ENCODE data around the gene GALP.
A peak's percentile ranks its signal among the peaks of the same experiment; 100 is the strongest.

Gene GALP

DNA sequence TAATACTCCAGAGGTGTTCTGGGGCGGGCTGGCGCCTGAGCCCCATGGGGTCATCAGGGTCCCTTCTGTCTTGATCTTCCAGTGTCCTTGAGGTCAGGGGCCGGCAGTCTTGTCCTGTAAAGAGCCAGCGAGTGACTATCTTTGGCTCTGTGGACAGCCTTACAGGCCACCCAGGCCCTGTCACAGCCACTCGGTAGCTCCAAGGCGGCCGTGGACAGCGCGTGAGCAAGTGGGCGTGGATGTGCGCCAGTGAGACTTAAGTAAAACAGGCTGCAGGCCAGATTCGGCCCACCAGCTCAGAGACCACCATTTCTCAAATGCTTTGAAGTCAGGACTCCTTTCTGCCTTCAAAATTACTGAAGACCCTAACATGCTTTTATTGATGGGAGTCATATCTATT, 31.0 kb upstream of the GALP start:
- peak overlapping the region; percentile 87 for H3K4me2 ChIP-seq (ENCODE audit: low read depth, low read length, poor library complexity, severe bottlenecking)
- no peaks in the 10 kb centered on the region for H3K9me3 ChIP-seq (ENCODE audit: insufficient read depth, low read depth, low read length)
- H3K36me3 ChIP-seq (ENCODE audit: insufficient read depth, low read length): peaks cover 7% of the 10 kb centered on the region; the same call in 1 of the 2 replicates
- no peak overlapping the region for H2AFZ ChIP-seq (ENCODE audit: low read length)
- TF ChIP-seq, protein P1, sequence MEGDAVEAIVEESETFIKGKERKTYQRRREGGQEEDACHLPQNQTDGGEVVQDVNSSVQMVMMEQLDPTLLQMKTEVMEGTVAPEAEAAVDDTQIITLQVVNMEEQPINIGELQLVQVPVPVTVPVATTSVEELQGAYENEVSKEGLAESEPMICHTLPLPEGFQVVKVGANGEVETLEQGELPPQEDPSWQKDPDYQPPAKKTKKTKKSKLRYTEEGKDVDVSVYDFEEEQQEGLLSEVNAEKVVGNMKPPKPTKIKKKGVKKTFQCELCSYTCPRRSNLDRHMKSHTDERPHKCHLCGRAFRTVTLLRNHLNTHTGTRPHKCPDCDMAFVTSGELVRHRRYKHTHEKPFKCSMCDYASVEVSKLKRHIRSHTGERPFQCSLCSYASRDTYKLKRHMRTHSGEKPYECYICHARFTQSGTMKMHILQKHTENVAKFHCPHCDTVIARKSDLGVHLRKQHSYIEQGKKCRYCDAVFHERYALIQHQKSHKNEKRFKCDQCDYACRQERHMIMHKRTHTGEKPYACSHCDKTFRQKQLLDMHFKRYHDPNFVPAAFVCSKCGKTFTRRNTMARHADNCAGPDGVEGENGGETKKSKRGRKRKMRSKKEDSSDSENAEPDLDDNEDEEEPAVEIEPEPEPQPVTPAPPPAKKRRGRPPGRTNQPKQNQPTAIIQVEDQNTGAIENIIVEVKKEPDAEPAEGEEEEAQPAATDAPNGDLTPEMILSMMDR (conservative IDR thresholded peaks at IDR 0.05; ENCODE audit: low read length): no peak
- TF ChIP-seq EZH2phosphoT487 (IDR thresholded peaks at IDR 0.05; ENCODE audit: borderline replicate concordance): no peak
- no peaks in the 10 kb centered on the region for H3K9me2 ChIP-seq (replicated peaks; ENCODE audit: low read depth, low read length)
- peak overlapping the region; percentile 29 for H3K9ac ChIP-seq (ENCODE audit: low read depth, low read length, poor library complexity, severe bottlenecking)
- H3F3A ChIP-seq (ENCODE audit: low read depth): peaks cover 3% of the 10 kb centered on the region; the same call in 1 of the 2 replicates
- peaks cover 25% of the 10 kb centered on the region for H4K20me1 ChIP-seq (ENCODE audit: insufficient read depth, low read length, poor library complexity, severe bottlenecking)
- peaks cover 39% of the 10 kb centered on the region for H3K4me1 ChIP-seq (ENCODE audit: insufficient read depth, low read length, poor library complexity, severe bottlenecking)
- H3K4me3 ChIP-seq (ENCODE audit: low read length, poor library complexity, severe bottlenecking): peak overlapping the region; percentile 85
- H3K79me2 ChIP-seq (ENCODE audit: insufficient read depth, low read length): peaks cover 44% of the 10 kb centered on the region
- no peaks in the 10 kb centered on the region for H3K27me3 ChIP-seq (ENCODE audit: insufficient read depth, low read length, poor library complexity, severe bottlenecking)

DNA sequence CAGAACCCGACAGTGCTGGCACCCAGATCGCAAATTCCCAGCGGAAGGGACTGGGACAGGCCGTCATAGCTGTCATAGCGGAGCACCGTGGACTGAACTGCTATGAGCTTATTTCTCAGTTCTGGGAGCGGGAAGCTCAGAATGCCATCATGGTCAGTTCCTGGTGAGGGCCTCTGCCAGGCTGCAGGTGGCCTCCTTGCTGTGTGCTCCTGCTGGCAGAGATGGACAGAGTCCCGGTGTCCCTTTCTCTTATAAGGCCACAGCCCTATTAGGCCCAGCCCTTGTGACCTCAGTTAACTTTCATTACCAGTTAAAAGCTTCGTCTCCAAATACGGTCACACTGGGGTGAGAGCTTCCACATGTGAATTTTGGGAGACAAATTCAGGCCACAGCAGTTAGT, 30.1 kb upstream of the GALP start:
- Histone ChIP-seq H3K9me3 (ENCODE audit: insufficient read depth, low read depth, low read length) (no peaks in the 10 kb centered on the region), H4K20me1 (ENCODE audit: insufficient read depth, low read length, poor library complexity, severe bottlenecking) (peaks cover 31% of the 10 kb centered on the region), H3K79me2 (ENCODE audit: insufficient read depth, low read length) (peaks cover 52% of the 10 kb centered on the region)

DNA sequence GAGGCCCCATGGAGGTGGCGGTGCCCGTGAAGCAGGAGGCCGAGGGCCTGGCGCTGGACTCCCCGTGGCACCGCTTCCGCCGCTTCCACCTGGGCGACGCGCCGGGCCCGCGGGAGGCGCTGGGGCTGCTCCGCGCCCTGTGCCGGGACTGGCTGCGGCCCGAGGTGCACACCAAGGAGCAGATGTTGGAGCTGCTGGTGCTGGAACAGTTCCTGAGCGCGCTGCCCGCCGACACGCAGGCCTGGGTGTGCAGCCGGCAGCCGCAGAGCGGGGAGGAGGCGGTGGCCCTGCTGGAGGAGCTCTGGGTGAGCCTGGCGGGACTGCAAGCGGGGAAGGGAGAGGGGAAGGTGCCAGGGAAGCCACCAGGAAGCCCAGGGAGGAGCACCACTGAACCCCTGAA, 28.9 kb upstream of the GALP start:
- Histone ChIP-seq H3K4me1 (ENCODE audit: insufficient read depth, low read length, poor library complexity, severe bottlenecking) (peaks cover 31% of the 10 kb centered on the region), H3K4me3 (ENCODE audit: low read length, poor library complexity, severe bottlenecking) (no peak overlapping the region), H3K9me3 (ENCODE audit: insufficient read depth, low read depth, low read length) (no peaks in the 10 kb centered on the region), H3K9me2 (replicated peaks; ENCODE audit: low read depth, low read length) (no peaks in the 10 kb centered on the region), H3K79me2 (ENCODE audit: insufficient read depth, low read length) (peaks cover 52% of the 10 kb centered on the region), H3F3A (ENCODE audit: low read depth) (peaks cover 3% of the 10 kb centered on the region; the same call in 1 of the 2 replicates), H3K9ac (ENCODE audit: low read depth, low read length, poor library complexity, severe bottlenecking) (no peak overlapping the region), H4K20me1 (ENCODE audit: insufficient read depth, low read length, poor library complexity, severe bottlenecking) (peaks cover 34% of the 10 kb centered on the region), H3K27me3 (ENCODE audit: insufficient read depth, low read length, poor library complexity, severe bottlenecking) (no peaks in the 10 kb centered on the region), H3K4me2 (ENCODE audit: low read depth, low read length, poor library complexity, severe bottlenecking) (no peak overlapping the region), H3K36me3 (ENCODE audit: insufficient read depth, low read length) (peaks cover 7% of the 10 kb centered on the region; the same call in 1 of the 2 replicates), H2AFZ (ENCODE audit: low read length) (no peak overlapping the region)
- no peak for TF ChIP-seq EZH2phosphoT487 (IDR thresholded peaks at IDR 0.05; ENCODE audit: borderline replicate concordance)
- TF ChIP-seq, protein P1 (conservative IDR thresholded peaks at IDR 0.05; ENCODE audit: low read length): no peak

More for the DNA sequence above, 30.1 kb upstream of the GALP start:
- Histone ChIP-seq H2AFZ (ENCODE audit: low read length) (no peak overlapping the region), H3K9me2 (replicated peaks; ENCODE audit: low read depth, low read length) (no peaks in the 10 kb centered on the region), H3K4me3 (ENCODE audit: low read length, poor library complexity, severe bottlenecking) (no peak overlapping the region), H3K4me2 (ENCODE audit: low read depth, low read length, poor library complexity, severe bottlenecking) (no peak overlapping the region), H3K36me3 (ENCODE audit: insufficient read depth, low read length) (peaks cover 7% of the 10 kb centered on the region; the same call in 1 of the 2 replicates), H3K27me3 (ENCODE audit: insufficient read depth, low read length, poor library complexity, severe bottlenecking) (no peaks in the 10 kb centered on the region), H3F3A (ENCODE audit: low read depth) (peaks cover 3% of the 10 kb centered on the region; the same call in 1 of the 2 replicates), H3K4me1 (ENCODE audit: insufficient read depth, low read length, poor library complexity, severe bottlenecking) (peaks cover 34% of the 10 kb centered on the region), H3K9ac (ENCODE audit: low read depth, low read length, poor library complexity, severe bottlenecking) (no peak overlapping the region)
- TF ChIP-seq, protein P1 (conservative IDR thresholded peaks at IDR 0.05; ENCODE audit: low read length): no peak

Measured in Loucy (cell line).